Epithelial cell of proximal tubule (primary cell): ENCODE measurements around the gene LENG9. TPM values are rescaled to one million over a fixed set of nuclear protein-coding genes. Genes with fewer than 3 reads are reported as not detected.

Source experiments
- DNase-seq: peaks from one replicate; pipeline ENCODE4 v3.0.0-alpha.2; 2011; ENCODE audit warnings: low read depth
- H3K4me3 ChIP-seq: 2 replicates; pipeline ENCODE4 v1.5.1; 2011; ENCODE audit warnings: low read depth, mild to moderate bottlenecking, low read length
- total RNA-seq: library from RNA; depleted of rRNA; stranded (reverse); fragments of >200 nt; gene quantifications from 2 replicates; pipeline ENCODE4 v1.2.3, GENCODE V29; 2015
- TF ChIP-seq, protein P1 (sequence below): conservative IDR thresholded peaks from 2 replicates; pipeline ENCODE4 v1.5.1; 2012; ENCODE audit warnings: low read depth, mild to moderate bottlenecking, low read length

Gene LENG9
- total RNA-seq, 1 donor from 2014 or later = 4.1 TPM

DNA sequence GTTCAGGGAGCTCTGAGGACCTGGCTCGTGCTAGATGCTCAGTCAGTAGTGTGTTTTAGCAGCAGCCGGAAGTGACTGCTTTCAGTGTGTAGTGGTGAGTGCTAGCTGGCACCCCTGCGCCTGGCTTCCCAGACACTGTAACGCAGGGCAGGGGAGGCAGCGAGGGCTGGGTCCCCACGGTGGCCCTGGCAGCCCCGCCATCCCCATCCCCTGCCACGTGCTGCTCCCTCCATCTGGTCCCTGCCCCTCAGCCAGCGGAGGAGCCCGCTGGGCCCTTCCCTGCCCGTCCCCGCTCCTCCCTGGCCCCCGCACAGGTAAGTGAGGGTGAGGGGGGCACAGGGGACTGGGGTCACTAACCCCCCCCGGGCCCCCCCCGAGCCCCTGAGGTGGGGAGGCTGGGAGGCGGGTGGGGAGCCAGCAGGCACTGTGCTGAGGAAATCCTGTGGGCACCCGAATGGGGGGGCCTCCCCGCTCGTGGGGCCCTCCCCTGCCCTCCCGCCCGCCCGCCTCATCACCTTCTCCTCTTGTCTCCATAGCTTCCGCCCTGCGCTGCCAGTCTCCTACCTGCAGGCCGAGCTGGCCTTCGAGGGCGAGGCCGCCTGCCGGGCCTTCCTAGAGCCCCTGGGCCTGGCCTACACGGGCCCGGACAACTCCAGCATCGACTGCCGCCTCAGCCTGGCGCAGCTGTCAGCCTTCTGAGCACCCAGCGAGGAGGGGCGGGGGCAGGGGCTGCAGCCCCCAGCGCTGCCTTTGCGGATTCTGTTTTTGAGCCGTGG is 3.2 kb downstream of the LENG9 start:
- no peak overlapping the region for H3K4me3 ChIP-seq
- TF ChIP-seq, protein P1, sequence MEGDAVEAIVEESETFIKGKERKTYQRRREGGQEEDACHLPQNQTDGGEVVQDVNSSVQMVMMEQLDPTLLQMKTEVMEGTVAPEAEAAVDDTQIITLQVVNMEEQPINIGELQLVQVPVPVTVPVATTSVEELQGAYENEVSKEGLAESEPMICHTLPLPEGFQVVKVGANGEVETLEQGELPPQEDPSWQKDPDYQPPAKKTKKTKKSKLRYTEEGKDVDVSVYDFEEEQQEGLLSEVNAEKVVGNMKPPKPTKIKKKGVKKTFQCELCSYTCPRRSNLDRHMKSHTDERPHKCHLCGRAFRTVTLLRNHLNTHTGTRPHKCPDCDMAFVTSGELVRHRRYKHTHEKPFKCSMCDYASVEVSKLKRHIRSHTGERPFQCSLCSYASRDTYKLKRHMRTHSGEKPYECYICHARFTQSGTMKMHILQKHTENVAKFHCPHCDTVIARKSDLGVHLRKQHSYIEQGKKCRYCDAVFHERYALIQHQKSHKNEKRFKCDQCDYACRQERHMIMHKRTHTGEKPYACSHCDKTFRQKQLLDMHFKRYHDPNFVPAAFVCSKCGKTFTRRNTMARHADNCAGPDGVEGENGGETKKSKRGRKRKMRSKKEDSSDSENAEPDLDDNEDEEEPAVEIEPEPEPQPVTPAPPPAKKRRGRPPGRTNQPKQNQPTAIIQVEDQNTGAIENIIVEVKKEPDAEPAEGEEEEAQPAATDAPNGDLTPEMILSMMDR = no peak
- no peak for DNase-seq

DNA sequence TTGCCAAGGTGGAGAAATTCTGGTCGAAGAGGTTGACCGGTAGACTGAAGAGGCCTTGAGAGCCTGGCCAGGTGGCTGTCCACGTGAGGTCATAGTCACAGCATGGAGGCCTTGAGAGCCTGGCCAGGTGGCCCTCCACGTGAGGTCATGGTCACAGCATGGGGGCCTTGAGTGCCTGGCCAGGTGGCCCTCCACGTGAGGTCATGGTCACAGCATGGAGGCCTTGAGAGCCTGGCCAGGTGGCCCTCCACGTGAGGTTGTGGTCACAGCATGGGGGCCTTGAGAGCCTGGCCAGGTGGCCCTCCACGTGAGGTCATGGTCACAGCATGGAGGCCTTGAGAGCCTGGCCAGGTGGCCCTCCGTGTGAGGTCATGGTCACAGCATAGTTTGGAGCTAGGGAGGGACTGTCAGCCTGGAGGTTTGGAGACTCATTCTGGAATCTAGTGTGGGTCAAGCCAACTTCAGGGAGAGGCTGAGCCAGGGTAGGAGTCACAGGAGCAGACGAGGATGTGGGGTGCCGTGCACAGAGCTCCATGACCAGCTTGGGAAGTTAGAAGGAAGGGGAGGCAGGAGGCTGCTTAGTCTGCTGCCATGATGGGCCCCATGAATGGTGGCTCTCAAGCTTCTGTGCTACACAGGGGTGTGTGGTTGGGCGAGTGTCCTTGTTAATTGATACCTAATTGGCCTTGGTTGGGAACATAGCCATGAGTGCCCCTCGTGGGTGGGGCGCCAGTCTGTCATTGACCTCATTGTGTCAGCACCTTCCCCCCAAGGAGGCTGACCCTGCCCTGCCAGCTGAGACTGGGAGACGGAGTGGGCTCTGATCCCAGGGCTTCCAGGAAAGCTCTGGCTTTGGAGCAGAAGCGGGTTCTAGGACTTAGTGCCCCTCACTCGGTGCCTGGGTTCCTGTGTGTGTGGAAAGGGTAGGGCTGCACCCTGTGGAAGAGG is 4.0 kb downstream of the LENG9 start:
- H3K4me3 ChIP-seq = no peak overlapping the region
- no peak for DNase-seq
- TF ChIP-seq, protein P1 = no peak

DNA sequence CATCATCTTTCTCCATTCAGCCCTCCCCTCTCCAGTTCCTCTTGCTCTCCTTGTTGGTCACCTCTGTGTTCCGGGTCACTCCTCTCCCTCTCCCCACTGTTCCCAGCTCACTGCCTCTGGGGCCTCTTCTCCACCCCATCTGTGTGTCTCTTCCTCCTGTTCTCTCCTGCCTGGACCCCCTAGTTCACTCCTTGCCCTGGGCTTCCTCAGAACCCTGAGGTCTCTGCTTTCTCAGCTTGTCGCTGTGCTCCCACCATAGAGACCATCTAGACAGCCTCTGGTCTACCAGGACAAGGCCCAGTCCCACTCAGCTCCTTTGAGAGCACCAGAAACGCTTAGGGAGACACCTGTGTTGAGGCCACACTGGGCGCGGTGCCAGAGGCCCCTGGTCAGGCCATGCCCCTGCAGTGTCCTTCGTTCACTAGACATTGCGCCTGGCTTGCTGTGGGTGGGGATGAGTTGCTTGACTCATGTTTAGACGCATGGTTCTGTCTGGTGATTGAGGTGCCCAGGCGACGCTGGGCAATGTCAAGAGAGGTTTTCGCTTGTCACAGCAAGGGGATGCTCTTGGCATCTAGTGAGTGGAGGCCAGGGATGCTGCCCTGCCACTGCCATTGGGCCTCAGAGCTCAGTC is 4.8 kb downstream of the LENG9 start:
- DNase-seq = no peak
- H3K4me3 ChIP-seq = no peak overlapping the region

DNA sequence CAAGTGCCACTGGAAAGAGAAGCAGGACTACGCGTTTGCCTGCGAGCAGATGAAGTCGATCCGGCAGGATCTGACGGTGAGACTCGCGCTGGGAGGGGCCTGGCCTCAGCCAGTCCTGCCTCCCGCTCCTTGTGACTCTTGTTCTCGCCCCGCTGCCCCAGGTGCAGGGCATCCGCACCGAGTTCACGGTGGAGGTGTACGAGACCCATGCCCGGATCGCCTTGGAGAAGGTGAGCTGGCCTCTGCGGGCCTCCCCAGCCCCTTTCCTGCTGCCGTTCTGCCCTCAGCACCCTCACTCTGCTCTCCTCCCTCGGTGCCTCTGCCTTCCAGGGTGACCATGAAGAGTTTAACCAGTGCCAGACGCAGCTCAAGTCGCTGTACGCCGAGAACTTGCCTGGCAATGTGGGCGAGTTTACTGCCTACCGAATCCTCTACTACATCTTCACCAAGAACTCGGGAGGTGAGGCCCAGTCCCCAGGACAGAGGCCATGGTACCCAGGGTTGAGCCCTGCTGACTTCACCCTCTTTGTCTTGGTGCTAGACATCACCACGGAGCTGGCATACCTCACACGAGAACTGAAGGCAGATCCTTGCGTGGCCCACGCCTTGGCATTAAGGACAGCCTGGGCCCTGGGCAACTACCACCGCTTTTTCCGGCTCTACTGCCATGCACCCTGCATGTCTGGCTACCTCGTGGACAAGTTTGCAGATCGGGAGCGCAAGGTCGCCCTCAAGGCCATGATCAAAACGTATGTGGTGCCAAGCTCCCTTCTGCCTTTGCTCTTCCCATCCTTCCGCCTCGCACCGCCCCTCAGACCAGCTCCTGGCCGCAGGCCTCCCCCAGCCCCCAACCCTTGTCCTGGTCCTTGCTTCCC is 5.6 kb downstream of the LENG9 start:
- H3K4me3 ChIP-seq = no peak overlapping the region
- TF ChIP-seq, protein P1 = no peak
- DNase-seq = no peak

More for the DNA sequence above, 4.8 kb downstream of the LENG9 start:
- TF ChIP-seq, protein P1 = no peak

DNA sequence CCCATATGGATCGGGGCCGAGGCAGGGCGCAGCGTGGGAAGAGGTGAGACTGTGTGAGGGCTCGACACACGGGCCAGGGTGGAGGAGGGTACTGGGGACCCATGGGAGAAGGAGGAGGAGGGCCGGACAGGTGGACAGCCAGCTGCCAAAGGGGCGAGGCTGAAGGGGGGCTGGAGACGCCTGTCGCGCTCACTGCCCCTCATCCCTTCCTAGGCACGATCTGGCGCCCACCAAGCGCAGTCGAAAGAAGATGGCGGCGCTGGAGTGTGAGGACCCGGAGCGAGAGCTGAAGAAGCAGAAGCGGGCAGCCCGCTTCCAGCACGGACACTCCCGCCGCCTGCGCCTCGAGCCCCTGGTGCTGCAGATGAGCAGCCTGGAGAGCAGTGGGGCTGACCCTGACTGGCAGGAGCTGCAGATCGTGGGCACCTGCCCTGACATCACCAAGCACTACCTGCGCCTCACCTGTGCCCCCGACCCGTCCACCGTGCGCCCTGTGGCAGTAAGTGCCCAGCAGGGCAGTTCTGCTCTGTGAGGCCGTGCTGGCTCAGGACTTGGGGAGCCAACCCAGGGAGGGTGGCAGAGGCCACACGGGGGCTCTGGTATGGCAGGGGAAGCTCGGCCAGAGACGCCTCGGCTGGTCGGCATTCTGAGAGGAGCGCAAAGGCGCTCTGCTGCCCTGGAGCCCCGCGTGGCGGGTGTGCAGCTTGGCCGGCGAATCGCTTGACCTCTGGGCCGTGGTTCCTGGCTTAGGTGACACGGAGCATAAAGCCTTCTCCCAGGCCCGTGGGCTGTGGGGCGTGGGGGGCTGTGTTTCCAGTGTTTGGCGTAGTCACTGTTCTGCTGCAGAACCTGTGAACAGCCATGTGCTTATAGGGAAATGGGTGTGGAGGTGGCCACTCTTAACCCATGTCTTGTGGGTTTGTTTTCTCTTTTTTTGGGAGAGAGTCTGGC is 6.9 kb downstream of the LENG9 start:
- DNase-seq = no peak
- TF ChIP-seq, protein P1 = no peak
- H3K4me3 ChIP-seq = no peak overlapping the region
